Measurements from ENCODE around the gene GNAO1. TPM values are rescaled to one million over a fixed set of nuclear protein-coding genes. Genes with fewer than 3 reads are reported as not detected.

GNAO1 gene
- total RNA-seq, 2 donors from 2014 or later: 6.1 to 23.6 TPM

DNA sequence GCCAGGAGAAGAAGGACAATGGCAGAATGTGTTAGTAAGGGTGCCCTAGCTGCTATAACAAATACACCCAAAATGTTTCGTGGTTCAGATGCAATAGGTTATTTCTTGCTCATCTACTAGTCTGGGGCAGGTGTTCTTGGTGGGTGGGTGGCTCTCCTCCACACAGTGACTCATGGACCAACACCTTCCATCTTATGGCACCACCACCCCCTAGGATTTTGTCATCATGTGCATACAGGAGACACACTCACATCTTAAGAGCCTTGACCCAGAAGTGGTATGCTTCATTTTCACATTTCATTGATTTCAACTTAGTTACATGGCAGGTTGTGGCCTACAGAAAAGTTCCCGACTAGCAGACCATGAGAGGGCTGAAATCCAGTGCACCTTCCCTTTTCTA, 119.4 kb downstream of the GNAO1 start:
- TF ChIP-seq POLR2AphosphoS5 (IDR thresholded peaks at IDR 0.05) (no peak), POLR2A (IDR thresholded peaks at IDR 0.05) (no peak)
- TF ChIP-seq, protein P1, sequence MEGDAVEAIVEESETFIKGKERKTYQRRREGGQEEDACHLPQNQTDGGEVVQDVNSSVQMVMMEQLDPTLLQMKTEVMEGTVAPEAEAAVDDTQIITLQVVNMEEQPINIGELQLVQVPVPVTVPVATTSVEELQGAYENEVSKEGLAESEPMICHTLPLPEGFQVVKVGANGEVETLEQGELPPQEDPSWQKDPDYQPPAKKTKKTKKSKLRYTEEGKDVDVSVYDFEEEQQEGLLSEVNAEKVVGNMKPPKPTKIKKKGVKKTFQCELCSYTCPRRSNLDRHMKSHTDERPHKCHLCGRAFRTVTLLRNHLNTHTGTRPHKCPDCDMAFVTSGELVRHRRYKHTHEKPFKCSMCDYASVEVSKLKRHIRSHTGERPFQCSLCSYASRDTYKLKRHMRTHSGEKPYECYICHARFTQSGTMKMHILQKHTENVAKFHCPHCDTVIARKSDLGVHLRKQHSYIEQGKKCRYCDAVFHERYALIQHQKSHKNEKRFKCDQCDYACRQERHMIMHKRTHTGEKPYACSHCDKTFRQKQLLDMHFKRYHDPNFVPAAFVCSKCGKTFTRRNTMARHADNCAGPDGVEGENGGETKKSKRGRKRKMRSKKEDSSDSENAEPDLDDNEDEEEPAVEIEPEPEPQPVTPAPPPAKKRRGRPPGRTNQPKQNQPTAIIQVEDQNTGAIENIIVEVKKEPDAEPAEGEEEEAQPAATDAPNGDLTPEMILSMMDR (IDR thresholded peaks at IDR 0.05): no peak
- Histone ChIP-seq H3K4me1 (replicated peaks) (no peaks in the 10 kb centered on the region), H3K27ac (no peak overlapping the region), H3K4me3 (no peak overlapping the region), H3K36me3 (no peaks in the 10 kb centered on the region), H3K27me3 (replicated peaks; ENCODE audit: insufficient read depth) (no peaks in the 10 kb centered on the region), H3K9me3 (no peaks in the 10 kb centered on the region)
- intact Hi-C loops (cut with DNase I): no loop called here
- DNase-seq (ENCODE audit: low spot score): no peak
- WGBS: 92% methylated on average over 2 of the region's 2 CpGs

GRCh38 chr16:56311208-56312027, 120.1 kb downstream of the GNAO1 start:
- no peak for DNase-seq (ENCODE audit: low spot score)
- H3K9me3 ChIP-seq: no peaks in the 10 kb centered on the region
- no peaks in the 10 kb centered on the region for H3K4me1 ChIP-seq (replicated peaks)
- intact Hi-C loops (cut with DNase I): no loop called here
- no peak overlapping the region for H3K4me3 ChIP-seq
- H3K36me3 ChIP-seq: no peaks in the 10 kb centered on the region
- no peaks in the 10 kb centered on the region for H3K27me3 ChIP-seq (replicated peaks; ENCODE audit: insufficient read depth)
- WGBS: 81% methylated on average over 13 of the region's 13 CpGs
- no peak for TF ChIP-seq POLR2A (IDR thresholded peaks at IDR 0.05)
- TF ChIP-seq, protein P1 (IDR thresholded peaks at IDR 0.05): no peak
- no peak for TF ChIP-seq POLR2AphosphoS5 (IDR thresholded peaks at IDR 0.05)
- no peak overlapping the region for H3K27ac ChIP-seq

- Histone ChIP-seq H3K36me3 (no peaks in the 10 kb centered on the region), H3K27me3 (replicated peaks; ENCODE audit: insufficient read depth) (no peaks in the 10 kb centered on the region), H3K4me1 (replicated peaks) (no peaks in the 10 kb centered on the region), H3K4me3 (no peak overlapping the region), H3K27ac (no peak overlapping the region), H3K9me3 (no peaks in the 10 kb centered on the region)
- no peak for DNase-seq (ENCODE audit: low spot score)
- TF ChIP-seq, protein P1 (IDR thresholded peaks at IDR 0.05): no peak
- TF ChIP-seq POLR2AphosphoS5 (IDR thresholded peaks at IDR 0.05) (no peak), POLR2A (IDR thresholded peaks at IDR 0.05) (no peak)
- 68% methylated on average over 11 of the region's 11 CpGs for WGBS
- intact Hi-C loops (cut with DNase I): no loop called here
Observed at GRCh38 chr16:56312028-56312300, 120.7 kb downstream of the GNAO1 start.

GRCh38 chr16:56312556-56312955, 121.3 kb downstream of the GNAO1 start:
- H3K27me3 ChIP-seq (replicated peaks; ENCODE audit: insufficient read depth): no peaks in the 10 kb centered on the region
- H3K36me3 ChIP-seq: no peaks in the 10 kb centered on the region
- no peak overlapping the region for H3K4me3 ChIP-seq
- intact Hi-C loops (cut with DNase I): no loop called here
- no peaks in the 10 kb centered on the region for H3K9me3 ChIP-seq
- H3K27ac ChIP-seq: no peak overlapping the region
- no peak for DNase-seq (ENCODE audit: low spot score)
- TF ChIP-seq POLR2A (IDR thresholded peaks at IDR 0.05) (no peak), POLR2AphosphoS5 (IDR thresholded peaks at IDR 0.05) (no peak)
- TF ChIP-seq, protein P1 (IDR thresholded peaks at IDR 0.05): no peak
- no peaks in the 10 kb centered on the region for H3K4me1 ChIP-seq (replicated peaks)
- WGBS: 98% methylated on average over 7 of the region's 7 CpGs

DNA sequence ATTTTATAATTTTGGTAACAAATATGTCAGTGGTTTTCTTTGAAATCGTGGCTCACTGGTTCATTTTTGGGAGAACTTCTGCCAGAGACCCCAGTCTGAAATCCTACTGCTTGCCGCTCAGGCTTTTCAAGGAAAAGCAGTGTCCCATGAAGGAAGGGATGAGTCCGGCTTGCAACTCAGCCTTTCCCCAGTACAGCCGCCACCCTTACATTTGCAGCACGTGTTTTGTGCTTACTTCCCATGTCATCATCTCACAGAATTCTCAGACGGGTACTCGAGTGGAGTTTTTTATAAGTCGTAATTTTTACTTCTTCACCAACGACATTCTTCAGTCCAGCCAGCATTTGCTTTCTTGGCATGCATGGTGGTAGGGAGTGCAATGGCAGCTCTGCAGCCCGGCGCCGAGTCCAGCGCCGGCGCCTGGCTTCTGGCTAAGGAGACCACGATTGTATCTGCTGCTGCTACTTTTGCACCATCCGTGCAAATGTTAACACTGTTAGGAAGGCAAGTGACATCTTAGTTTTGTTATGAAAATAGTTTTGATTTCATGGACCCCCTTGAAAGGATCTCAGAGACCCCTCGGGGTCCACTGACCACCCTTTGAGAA, 123.1 kb downstream of the GNAO1 start:
- intact Hi-C loops (cut with DNase I): no loop called here
- Histone ChIP-seq H3K4me3 (no peak overlapping the region), H3K4me1 (replicated peaks) (no peaks in the 10 kb centered on the region), H3K27me3 (replicated peaks; ENCODE audit: insufficient read depth) (no peaks in the 10 kb centered on the region), H3K27ac (no peak overlapping the region), H3K36me3 (no peaks in the 10 kb centered on the region), H3K9me3 (no peaks in the 10 kb centered on the region)
- no peak for DNase-seq (ENCODE audit: low spot score)
- 81% methylated on average over 18 of the region's 18 CpGs for WGBS
- TF ChIP-seq POLR2AphosphoS5 (IDR thresholded peaks at IDR 0.05) (no peak), POLR2A (IDR thresholded peaks at IDR 0.05) (no peak)
- TF ChIP-seq, protein P1 (IDR thresholded peaks at IDR 0.05): no peak
